C4-2B (cell line): ENCODE data around the gene SERPINA4.

Source experiments
- CTCF ChIP-seq: fragments of 450-650 bp; conservative IDR thresholded peaks from 2 replicates; pipeline ENCODE4 v1.5.1; 2017; ENCODE audit warnings: mild to moderate bottlenecking
- ZFX ChIP-seq: fragments of 450-650 bp; IDR thresholded peaks from 2 replicates; pipeline ENCODE4 v1.6.1; 2017

- TF ChIP-seq CTCF (no peak), ZFX (no peak)
Measured at GRCh38 chr14:94571950-94572349, 10.7 kb downstream of the SERPINA4 start.
